ENCODE measurements around the gene RAD51B.

GRCh38 chr14:68690089-68690958, 870.7 kb downstream of the RAD51B start:
- TF ChIP-seq CTCF (IDR thresholded peaks at IDR 0.05) (no peak), POLR2A (IDR thresholded peaks at IDR 0.05) (no peak), EP300 (IDR thresholded peaks at IDR 0.05) (no peak)
